HepG2 (cell line): ENCODE measurements around the gene RGR. TPM values are rescaled to one million over a fixed set of nuclear protein-coding genes. Genes with fewer than 3 reads are reported as not detected.

ENCODE experiments used
- ATAC-seq: fragments of 200-7000 bp; cut with Tn5 transposase; 3 replicates; pipeline ENCODE4 v1.9.1; 2020; ENCODE audit warnings: mild to moderate bottlenecking, moderate library complexity
- BruUV-seq: library from RNA; stranded (reverse); fragments of 400-500 nt; replicated peaks from 2 replicates; lab custom pipeline; 2021; lab: Mats Ljungman, UMichigan
- CTCF ChIA-PET: fragments of 300-600 bp; formaldehyde crosslinking; extraction: SDS; loops from one replicate; lab custom pipeline; 2021; ENCODE audit warnings: low total read pairs, inconsistent platforms, low intra/inter-chr PET ratio; lab: Yijun Ruan, JAX
- POLR2A ChIA-PET: fragments of 350-600 bp; sonication (Branson Sonifier 250); formaldehyde crosslinking; loops from one replicate; lab custom pipeline; 2020; ENCODE audit warnings: antibody characterized with exemption, inconsistent platforms; lab: Yijun Ruan, JAX
- DNase-seq: peaks from one replicate; pipeline ENCODE4 v3.0.0-alpha.2; 2015; ENCODE audit warnings: low spot score
- FAIRE-seq: peaks from 3 replicates; lab custom pipeline; 2011; peaks lifted over from hg19 to GRCh38; lab: Jason Lieb, UNC
- H2AFZ ChIP-seq: one replicate; pipeline ENCODE4 v1.6.1; 2011; ENCODE audit warnings: low read length, inconsistent platforms
- H3K27ac ChIP-seq: fragments of 300-600 bp; 3 replicates; pipeline ENCODE4 v1.8.0; 2011; ENCODE audit warnings: mixed run types, mild to moderate bottlenecking, mixed read lengths, low read length, inconsistent platforms; ENCODE audit not compliant: insufficient read depth; ENCODE audit errors: extremely low read length
- H3K27me3 ChIP-seq, 2 experiments: fragments of 200-600 bp in 1 of 2; 2 replicates in 1 of 2; 3 replicates in 1 of 2; pipeline versions ENCODE4 v1.6.0 to v1.8.0; 2011; ENCODE audit warnings: low read length in 2 of 2, mild to moderate bottlenecking in 2 of 2, moderate library complexity in 2 of 2, inconsistent platforms in 1 of 2; ENCODE audit not compliant: insufficient read depth in 2 of 2, control insufficient read depth in 1 of 2
- H3K36me3 ChIP-seq, 2 experiments: fragments of 200-600 bp in 1 of 2; replicated peaks in 1 of 2; 2 replicates in 1 of 2; 3 replicates in 1 of 2; pipeline versions ENCODE4 v1.5.1 to v1.8.0; 2011; ENCODE audit warnings: low read length in 2 of 2, inconsistent platforms in 1 of 2; ENCODE audit not compliant: insufficient read depth in 2 of 2, control insufficient read depth in 1 of 2
- H3K4me1 ChIP-seq: 2 replicates; pipeline ENCODE4 v1.5.1; 2012; ENCODE audit warnings: low read length, inconsistent platforms; ENCODE audit not compliant: insufficient read depth
- H3K4me2 ChIP-seq: 2 replicates; pipeline ENCODE4 v1.6.0; 2011; ENCODE audit warnings: low read depth, low read length, inconsistent platforms
- H3K4me3 ChIP-seq, 3 experiments: fragments of 200-600 bp in 1 of 3; sonication (generic), shearing (Covaris generic) in 1 of 3; replicated peaks in 1 of 3; 2 replicates each; pipeline ENCODE4 v1.5.1; 2011 to 2016; ENCODE audit warnings: low read length in 3 of 3, inconsistent platforms in 2 of 3, low read depth in 2 of 3, mild to moderate bottlenecking in 2 of 3, control low read depth in 1 of 3, mixed read lengths in 1 of 3; ENCODE audit not compliant: insufficient read depth in 1 of 3
- H3K79me2 ChIP-seq: one replicate; pipeline ENCODE4 v1.6.1; 2011; ENCODE audit warnings: low read length, inconsistent platforms; ENCODE audit not compliant: insufficient read depth
- H3K9ac ChIP-seq: 2 replicates; pipeline ENCODE4 v1.6.0; 2011; ENCODE audit warnings: mild to moderate bottlenecking, low read depth, low read length, inconsistent platforms; ENCODE audit not compliant: insufficient read depth
- H3K9me3 ChIP-seq: 2 replicates; pipeline ENCODE4 v1.5.1; 2012; ENCODE audit warnings: mild to moderate bottlenecking, low read length
- H4K20me1 ChIP-seq: 2 replicates; pipeline ENCODE4 v1.6.0; 2011; ENCODE audit warnings: inconsistent platforms, mild to moderate bottlenecking, low read length, moderate library complexity; ENCODE audit not compliant: insufficient read depth
- BATF2 ChIP-seq: sonication (generic); formaldehyde crosslinking; IDR thresholded peaks from 2 replicates; pipeline ENCODE4 v1.8.0; 2022; ENCODE audit warnings: mild to moderate bottlenecking, missing genetic modification reagents, moderate library complexity
- EZH2 ChIP-seq: conservative IDR thresholded peaks from 2 replicates; pipeline ENCODE4 v1.6.1; 2012; ENCODE audit warnings: mild to moderate bottlenecking, low read depth, low read length, moderate library complexity
- FOXA1 ChIP-seq, 2 experiments: fragments of 450-650 bp in 1 of 2; sonication (generic) in 1 of 2; formaldehyde crosslinking in 1 of 2; IDR thresholded peaks; 2 replicates each; pipeline versions ENCODE4 v1.4.0 to v1.6.1; 2016 to 2020; ENCODE audit warnings: missing genetic modification reagents in 1 of 2
- GZF1 ChIP-seq: sonication (generic); formaldehyde crosslinking; IDR thresholded peaks from 2 replicates; pipeline ENCODE4 v1.5.1; 2020; ENCODE audit warnings: mild to moderate bottlenecking, missing genetic modification reagents
- MLX ChIP-seq: IDR thresholded peaks from 2 replicates; pipeline ENCODE4 v1.6.1; 2016
- POLR2AphosphoS2 ChIP-seq: IDR thresholded peaks from 2 replicates; pipeline ENCODE4 v1.6.1; 2011; ENCODE audit warnings: low read depth, low read length, improper control_type of control experiment
- SAP130 ChIP-seq: IDR thresholded peaks from 2 replicates; pipeline ENCODE4 v1.6.1; 2016; ENCODE audit warnings: low read depth
- U2AF2 ChIP-seq: fragments of 200-400 bp; formaldehyde crosslinking; IDR thresholded peaks from 2 replicates; pipeline ENCODE4 v1.6.1; 2017; ENCODE audit warnings: low read depth, mild to moderate bottlenecking, low read length
- ZNF253 ChIP-seq: sonication (generic); formaldehyde crosslinking; IDR thresholded peaks from 2 replicates; pipeline ENCODE4 v1.8.0; 2022; ENCODE audit warnings: mild to moderate bottlenecking, missing genetic modification reagents, borderline replicate concordance
- ZNF275 ChIP-seq: sonication (generic); formaldehyde crosslinking; IDR thresholded peaks from 2 replicates; pipeline ENCODE4 v1.8.0; 2022; ENCODE audit warnings: missing genetic modification reagents, mild to moderate bottlenecking, inconsistent platforms, borderline replicate concordance
- ZNF292 ChIP-seq: sonication (generic); formaldehyde crosslinking; IDR thresholded peaks from 2 replicates; pipeline ENCODE4 v1.8.1; 2022; ENCODE audit warnings: mild to moderate bottlenecking, low read depth, missing genetic modification reagents, borderline replicate concordance
- ZNF331 ChIP-seq: sonication (generic); formaldehyde crosslinking; IDR thresholded peaks from 2 replicates; pipeline ENCODE4 v1.4.0; 2020; ENCODE audit warnings: missing genetic modification reagents
- ZNF660 ChIP-seq: sonication (generic); formaldehyde crosslinking; IDR thresholded peaks from 2 replicates; pipeline ENCODE4 v1.5.1; 2020; ENCODE audit warnings: mild to moderate bottlenecking, low read depth, missing genetic modification reagents, borderline replicate concordance
- ZNF782 ChIP-seq: sonication (generic); formaldehyde crosslinking; IDR thresholded peaks from 2 replicates; pipeline ENCODE4 v1.4.0; 2020; ENCODE audit warnings: missing genetic modification reagents, mild to moderate bottlenecking, borderline replicate concordance
- WGBS: methylation state at CpG from one replicate; pipeline ENCODE4 v1.1.6; 2017; ENCODE audit warnings: low lambda C conversion rate; 5-methylcytosine and 5-hydroxymethylcytosine counted together
- in situ Hi-C: cut with HindIII; loops from 2 replicates; pipeline ENCODE4 v1.10.0; 2017; ENCODE audit warnings: low pct_unique_long_range_greater_than_20kb; ENCODE audit not compliant: extremely low pct_ligation_motif_present
- intact Hi-C: fragments of 100-400 bp; cut with micrococcal nuclease; formaldehyde crosslinking; loops from one replicate; pipeline ENCODE4 v1.10.0; 2022; ENCODE audit not compliant: unreplicated experiment
- polyA plus RNA-seq, 8 experiments: library from polyadenylated mRNA; depleted of rRNA in 3 of 8; stranded (reverse) in 7 of 8; unstranded in 1 of 8; fragments of >200 nt; fragmentation: Illumina TruSeq in 4 of 8; extraction: Trizol in 4 of 8; gene quantifications; 2 replicates each; pipeline versions ENCODE4 v1.2.1 to v1.2.3, GENCODE V29; 2011 to 2016; ENCODE audit warnings: low read depth in 4 of 8, missing spikeins in 1 of 8, mixed read lengths in 1 of 8; ENCODE audit not compliant: insufficient read depth in 1 of 8
- total RNA-seq, 5 experiments: library from RNA; depleted of rRNA; stranded (reverse); fragments of >200 nt; fragmentation: Illumina TruSeq; extraction: Trizol; gene quantifications; 2 replicates each; pipeline ENCODE4 v1.2.3, GENCODE V29; 2016; ENCODE audit warnings: low read depth in 1 of 5
- TF ChIP-seq, protein P1 (sequence below): sonication (generic); formaldehyde crosslinking; IDR thresholded peaks from 2 replicates; pipeline ENCODE4 v1.4.0; 2020; ENCODE audit warnings: missing genetic modification reagents
- TF ChIP-seq, protein P2 (sequence below): sonication (generic); formaldehyde crosslinking; IDR thresholded peaks from 2 replicates; pipeline ENCODE4 v1.9.0; 2021; ENCODE audit warnings: missing genetic modification reagents, mild to moderate bottlenecking, borderline replicate concordance

The RGR gene
- total and polyA plus RNA-seq, 2 of the 13 experiments (the other 11 are each of a cell fraction or from before 2014, with no cell fraction given): 0.69 to 0.71 TPM

DNA sequence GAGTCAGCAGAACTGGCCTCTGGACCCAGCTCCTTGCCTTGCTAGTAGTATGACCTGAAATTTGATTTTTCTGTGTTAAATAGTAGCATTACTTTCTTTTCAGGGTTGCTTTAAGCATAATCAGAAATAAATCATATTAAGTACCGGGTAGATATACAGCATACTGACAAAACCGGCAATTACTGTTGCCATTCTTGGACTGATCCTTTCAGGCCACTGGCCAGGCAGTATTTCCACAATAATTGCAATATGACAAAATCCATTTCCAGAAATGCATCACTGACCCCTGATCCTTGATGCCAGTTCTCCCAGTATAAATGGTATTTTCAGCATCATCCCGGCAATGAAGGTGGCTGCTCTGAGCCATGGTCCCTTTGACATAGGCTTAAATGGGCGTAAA is 10.4 kb upstream of the RGR start (continued):
- TF ChIP-seq, protein P1, sequence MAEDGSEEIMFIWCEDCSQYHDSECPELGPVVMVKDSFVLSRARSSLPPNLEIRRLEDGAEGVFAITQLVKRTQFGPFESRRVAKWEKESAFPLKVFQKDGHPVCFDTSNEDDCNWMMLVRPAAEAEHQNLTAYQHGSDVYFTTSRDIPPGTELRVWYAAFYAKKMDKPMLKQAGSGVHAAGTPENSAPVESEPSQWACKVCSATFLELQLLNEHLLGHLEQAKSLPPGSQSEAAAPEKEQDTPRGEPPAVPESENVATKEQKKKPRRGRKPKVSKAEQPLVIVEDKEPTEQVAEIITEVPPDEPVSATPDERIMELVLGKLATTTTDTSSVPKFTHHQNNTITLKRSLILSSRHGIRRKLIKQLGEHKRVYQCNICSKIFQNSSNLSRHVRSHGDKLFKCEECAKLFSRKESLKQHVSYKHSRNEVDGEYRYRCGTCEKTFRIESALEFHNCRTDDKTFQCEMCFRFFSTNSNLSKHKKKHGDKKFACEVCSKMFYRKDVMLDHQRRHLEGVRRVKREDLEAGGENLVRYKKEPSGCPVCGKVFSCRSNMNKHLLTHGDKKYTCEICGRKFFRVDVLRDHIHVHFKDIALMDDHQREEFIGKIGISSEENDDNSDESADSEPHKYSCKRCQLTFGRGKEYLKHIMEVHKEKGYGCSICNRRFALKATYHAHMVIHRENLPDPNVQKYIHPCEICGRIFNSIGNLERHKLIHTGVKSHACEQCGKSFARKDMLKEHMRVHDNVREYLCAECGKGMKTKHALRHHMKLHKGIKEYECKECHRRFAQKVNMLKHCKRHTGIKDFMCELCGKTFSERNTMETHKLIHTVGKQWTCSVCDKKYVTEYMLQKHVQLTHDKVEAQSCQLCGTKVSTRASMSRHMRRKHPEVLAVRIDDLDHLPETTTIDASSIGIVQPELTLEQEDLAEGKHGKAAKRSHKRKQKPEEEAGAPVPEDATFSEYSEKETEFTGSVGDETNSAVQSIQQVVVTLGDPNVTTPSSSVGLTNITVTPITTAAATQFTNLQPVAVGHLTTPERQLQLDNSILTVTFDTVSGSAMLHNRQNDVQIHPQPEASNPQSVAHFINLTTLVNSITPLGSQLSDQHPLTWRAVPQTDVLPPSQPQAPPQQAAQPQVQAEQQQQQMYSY: no peak
- TF ChIP-seq, protein P2, sequence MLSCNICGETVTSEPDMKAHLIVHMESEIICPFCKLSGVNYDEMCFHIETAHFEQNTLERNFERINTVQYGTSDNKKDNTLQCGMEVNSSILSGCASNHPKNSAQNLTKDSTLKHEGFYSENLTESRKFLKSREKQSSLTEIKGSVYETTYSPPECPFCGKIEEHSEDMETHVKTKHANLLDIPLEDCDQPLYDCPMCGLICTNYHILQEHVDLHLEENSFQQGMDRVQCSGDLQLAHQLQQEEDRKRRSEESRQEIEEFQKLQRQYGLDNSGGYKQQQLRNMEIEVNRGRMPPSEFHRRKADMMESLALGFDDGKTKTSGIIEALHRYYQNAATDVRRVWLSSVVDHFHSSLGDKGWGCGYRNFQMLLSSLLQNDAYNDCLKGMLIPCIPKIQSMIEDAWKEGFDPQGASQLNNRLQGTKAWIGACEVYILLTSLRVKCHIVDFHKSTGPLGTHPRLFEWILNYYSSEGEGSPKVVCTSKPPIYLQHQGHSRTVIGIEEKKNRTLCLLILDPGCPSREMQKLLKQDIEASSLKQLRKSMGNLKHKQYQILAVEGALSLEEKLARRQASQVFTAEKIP (CRISPR knock-in tag): no peak
- TF ChIP-seq SAP130 (no peak), ZNF782 (CRISPR knock-in tag) (no peak), ZNF660 (no peak), MLX (CRISPR knock-in tag) (no peak)

- Histone ChIP-seq H3K79me2 (no peaks in the 10 kb centered on the region), H3K27me3 (peaks cover 0 to 34% of the 10 kb centered on the region in 2 experiments; a peak in 2 of 5 replicates), H3K4me3 (no peak overlapping the region), H3K4me1 (no peaks in the 10 kb centered on the region)
- FAIRE-seq (no peak), ATAC-seq (no peak)
- in situ Hi-C loops (no loop called here), intact Hi-C loops (no loop called here)
- no TSS peak for BruUV-seq
- POLR2A ChIA-PET: no interaction called here
- TF ChIP-seq GZF1: no peak
- no peak for TF ChIP-seq ZNF275
- TF ChIP-seq U2AF2: no peak
- no peak for TF ChIP-seq ZNF331 (CRISPR knock-in tag)
- no peak for TF ChIP-seq POLR2AphosphoS2
- TF ChIP-seq ZNF292 (CRISPR knock-in tag): no peak
- TF ChIP-seq ZNF253 (CRISPR knock-in tag): no peak
- TF ChIP-seq BATF2 (CRISPR knock-in tag): no peak
- TF ChIP-seq FOXA1 (IDR thresholded peaks at IDR 0.05): no peak
- no peak for TF ChIP-seq FOXA1 (CRISPR knock-in tag; IDR thresholded peaks at IDR 0.05)
- no peak for TF ChIP-seq EZH2
- TF ChIP-seq, all 625 proteins: peak for 0
- H2AFZ ChIP-seq: no peak overlapping the region
- H3K9ac ChIP-seq: no peak overlapping the region
- H3K9me3 ChIP-seq: no peaks in the 10 kb centered on the region
- H3K4me2 ChIP-seq: no peak overlapping the region
- no peak overlapping the region for H3K27ac ChIP-seq
- H4K20me1 ChIP-seq: no peaks in the 10 kb centered on the region
- DNase-seq: no peak
- CTCF ChIA-PET: no interaction called here
- H3K36me3 ChIP-seq: no peaks in the 10 kb centered on the region
- WGBS: 15% methylated on average over 4 of the region's 4 CpGs
Observed at GRCh38 chr10:84235096-84235495, 9.8 kb upstream of the RGR start.
